IPS-20b (cell line): ENCODE data around the gene CBLC.

Experiments
- H3K27ac ChIP-seq: one replicate; pipeline ENCODE4 v1.5.1; 2013; ENCODE audit warnings: low read length
- H3K27me3 ChIP-seq: 2 replicates; pipeline ENCODE4 v1.6.1; 2013; ENCODE audit warnings: mild to moderate bottlenecking, low read length, inconsistent platforms; ENCODE audit not compliant: insufficient read depth
- H3K36me3 ChIP-seq: 2 replicates; pipeline ENCODE4 v1.6.1; 2013; ENCODE audit warnings: low read depth, mild to moderate bottlenecking, inconsistent platforms, low read length, moderate library complexity; ENCODE audit not compliant: insufficient read depth
- H3K4me1 ChIP-seq: 2 replicates; pipeline ENCODE4 v1.6.1; 2013; ENCODE audit warnings: mild to moderate bottlenecking, control low read depth, inconsistent platforms, low read length, moderate library complexity; ENCODE audit not compliant: insufficient read depth
- H3K4me3 ChIP-seq: 2 replicates; pipeline ENCODE4 v1.5.1; 2013; ENCODE audit warnings: mild to moderate bottlenecking, low read length, inconsistent platforms
- H3K9ac ChIP-seq: 2 replicates; pipeline ENCODE4 v1.6.1; 2013; ENCODE audit warnings: low read depth, mild to moderate bottlenecking, inconsistent platforms, low read length, moderate library complexity
- H3K9me3 ChIP-seq: 2 replicates; pipeline ENCODE4 v1.6.1; 2013; ENCODE audit warnings: mild to moderate bottlenecking, low read depth, low read length, inconsistent platforms; ENCODE audit not compliant: insufficient read depth

The CBLC gene

GRCh38 chr19:44756089-44756562, 21.6 kb upstream of the CBLC start:
- Histone ChIP-seq H3K4me3 (no peak overlapping the region), H3K27ac (no peak overlapping the region), H3K9me3 (no peaks in the 10 kb centered on the region), H3K9ac (no peak overlapping the region), H3K4me1 (peaks cover 10% of the 10 kb centered on the region; the same call in 1 of the 2 replicates), H3K36me3 (no peaks in the 10 kb centered on the region), H3K27me3 (peaks cover 76% of the 10 kb centered on the region)

- Histone ChIP-seq H3K27me3 (peaks cover 65% of the 10 kb centered on the region), H3K9ac (no peak overlapping the region), H3K9me3 (no peaks in the 10 kb centered on the region), H3K4me1 (peaks cover 10% of the 10 kb centered on the region; the same call in 1 of the 2 replicates), H3K36me3 (no peaks in the 10 kb centered on the region), H3K27ac (no peak overlapping the region), H3K4me3 (peak overlapping the region; percentile 71)
Observed at GRCh38 chr19:44757057-44757734, 20.5 kb upstream of the CBLC start.

- Histone ChIP-seq H3K27me3 (peaks cover 58% of the 10 kb centered on the region), H3K4me3 (peak overlapping the region; percentile 71), H3K27ac (no peak overlapping the region), H3K9me3 (no peaks in the 10 kb centered on the region), H3K9ac (no peak overlapping the region), H3K36me3 (no peaks in the 10 kb centered on the region), H3K4me1 (peaks cover 9% of the 10 kb centered on the region; the same call in 1 of the 2 replicates)
Observed at GRCh38 chr19:44757735-44758505, 19.8 kb upstream of the CBLC start.

GRCh38 chr19:44758596-44758995, 19.1 kb upstream of the CBLC start:
- Histone ChIP-seq H3K36me3 (no peaks in the 10 kb centered on the region), H3K27me3 (peaks cover 53% of the 10 kb centered on the region), H3K27ac (no peak overlapping the region), H3K4me3 (peak overlapping the region; percentile 71), H3K4me1 (peaks cover 7% of the 10 kb centered on the region; the same call in 1 of the 2 replicates), H3K9ac (no peak overlapping the region), H3K9me3 (no peaks in the 10 kb centered on the region)

- no peak overlapping the region for H3K27ac ChIP-seq
- H3K36me3 ChIP-seq = no peaks in the 10 kb centered on the region
- peaks cover 4% of the 10 kb centered on the region; the same call in 1 of the 2 replicates for H3K4me1 ChIP-seq
- no peak overlapping the region for H3K9ac ChIP-seq
- no peaks in the 10 kb centered on the region for H3K9me3 ChIP-seq
- H3K27me3 ChIP-seq = peaks cover 51% of the 10 kb centered on the region
- no peak overlapping the region for H3K4me3 ChIP-seq
Observed at GRCh38 chr19:44759083-44759804, 18.4 kb upstream of the CBLC start.

GRCh38 chr19:44762038-44762437, 15.7 kb upstream of the CBLC start:
- Histone ChIP-seq H3K27me3 (peaks cover 23% of the 10 kb centered on the region), H3K4me1 (peaks cover 4% of the 10 kb centered on the region; the same call in 1 of the 2 replicates), H3K9me3 (no peaks in the 10 kb centered on the region), H3K27ac (no peak overlapping the region), H3K9ac (no peak overlapping the region), H3K36me3 (no peaks in the 10 kb centered on the region), H3K4me3 (no peak overlapping the region)

GRCh38 chr19:44765033-44765948, 12.4 kb upstream of the CBLC start:
- Histone ChIP-seq H3K9me3 (no peaks in the 10 kb centered on the region), H3K9ac (no peak overlapping the region), H3K36me3 (no peaks in the 10 kb centered on the region), H3K4me3 (no peak overlapping the region), H3K4me1 (no peaks in the 10 kb centered on the region), H3K27ac (no peak overlapping the region), H3K27me3 (peaks cover 13% of the 10 kb centered on the region; the same call in 1 of the 2 replicates)

GRCh38 chr19:44765949-44766335, 11.7 kb upstream of the CBLC start:
- no peak overlapping the region for H3K9ac ChIP-seq
- H3K36me3 ChIP-seq = no peaks in the 10 kb centered on the region
- H3K4me1 ChIP-seq = no peaks in the 10 kb centered on the region
- H3K4me3 ChIP-seq = no peak overlapping the region
- H3K27ac ChIP-seq = no peak overlapping the region
- H3K9me3 ChIP-seq = no peaks in the 10 kb centered on the region
- peaks cover 13% of the 10 kb centered on the region; the same call in 1 of the 2 replicates for H3K27me3 ChIP-seq

GRCh38 chr19:44767295-44768180, 10.2 kb upstream of the CBLC start:
- H3K27ac ChIP-seq = no peak overlapping the region
- no peaks in the 10 kb centered on the region for H3K36me3 ChIP-seq
- no peaks in the 10 kb centered on the region for H3K4me1 ChIP-seq
- H3K4me3 ChIP-seq = no peak overlapping the region
- H3K27me3 ChIP-seq = peaks cover 13% of the 10 kb centered on the region; the same call in 1 of the 2 replicates
- H3K9me3 ChIP-seq = no peaks in the 10 kb centered on the region
- no peak overlapping the region for H3K9ac ChIP-seq

GRCh38 chr19:44770550-44771257, 7.0 kb upstream of the CBLC start:
- Histone ChIP-seq H3K27ac (no peak overlapping the region), H3K9me3 (no peaks in the 10 kb centered on the region), H3K27me3 (peaks cover 7% of the 10 kb centered on the region; the same call in 1 of the 2 replicates), H3K9ac (no peak overlapping the region), H3K4me3 (no peak overlapping the region), H3K4me1 (no peaks in the 10 kb centered on the region), H3K36me3 (no peaks in the 10 kb centered on the region)
